Right lobe of liver (tissue), 6 donors: ENCODE data around the gene PDZD2. TPM values are rescaled to one million over a fixed set of nuclear protein-coding genes. Genes with fewer than 3 reads are reported as not detected.

ENCODE experiments used
- ATAC-seq, 4 donors: fragments of 200-7000 bp; cut with Tn5 transposase; one replicate each; pipeline ENCODE4 v1.9.1; 2020; ENCODE audit warnings: mild to moderate bottlenecking in 4 of 4, moderate library complexity in 4 of 4
- DNase-seq, 3 donors: peaks; one replicate each; pipeline ENCODE4 v3.0.0-alpha.2; 2020
- H3K27ac ChIP-seq, 3 donors: fragments of 200-600 bp; one replicate each; pipeline ENCODE4 v1.8.0; 2022
- H3K27me3 ChIP-seq, 2 donors: fragments of 200-600 bp; one replicate each; pipeline ENCODE4 v1.8.0; 2022
- H3K36me3 ChIP-seq, 4 donors: fragments of 200-600 bp; sonication (generic) in 1 of 4; one replicate each; pipeline versions ENCODE4 v1.5.1 to v1.8.0; 2017 to 2022; ENCODE audit warnings: control low read depth in 1 of 4
- H3K4me1 ChIP-seq, 4 donors: fragments of 200-600 bp; sonication (generic) in 1 of 4; one replicate each; pipeline versions ENCODE4 v1.5.1 to v1.8.0; 2017 to 2022; ENCODE audit warnings: control low read depth in 1 of 4
- H3K4me3 ChIP-seq, 3 donors: fragments of 200-600 bp; one replicate each; pipeline ENCODE4 v1.8.0; 2022
- H3K9me3 ChIP-seq, 4 donors: fragments of 200-600 bp; sonication (generic) in 1 of 4; one replicate each; pipeline versions ENCODE4 v1.5.1 to v1.8.0; 2017 to 2022; ENCODE audit warnings: control low read depth in 1 of 4
- CTCF ChIP-seq, 4 donors: fragments of 200-600 bp in 3 of 4; fragments of 450-650 bp in 1 of 4; IDR thresholded peaks; one replicate each; pipeline versions ENCODE4 v1.5.1 to v1.8.0; 2016 to 2022; ENCODE audit warnings: antibody characterized with exemption in 4 of 4, mild to moderate bottlenecking in 2 of 4
- POLR2A ChIP-seq: fragments of 450-650 bp; IDR thresholded peaks from one replicate; pipeline ENCODE4 v1.6.1; 2017; ENCODE audit warnings: antibody characterized with exemption, mild to moderate bottlenecking
- WGBS: methylation state at CpG from one replicate; pipeline ENCODE4 v1.1.6; 2018; ENCODE audit warnings: low coverage, low lambda C conversion rate; ENCODE audit not compliant: insufficient coverage; ENCODE audit errors: missing lambda C conversion rate; 5-methylcytosine and 5-hydroxymethylcytosine counted together
- intact Hi-C, 2 donors: fragments of 100-400 bp; cut with DNase I; formaldehyde crosslinking; loops; one replicate each; pipeline versions ENCODE4 v1.11.2 to v1.14.1; 2022
- total RNA-seq, 6 experiments: library from RNA; depleted of rRNA in 2 of 6; stranded (reverse); fragments of >200 nt in 2 of 6; fragmentation: NEBNext Ultra II Directional in 3 of 6; extraction: Animal tissue kit (Norgen Biotek cat#: 25700) in 3 of 6; gene quantifications; one replicate each; pipeline versions ENCODE4 v1.1.0 to v1.2.4, GENCODE V29; 2016 to 2023
- donor health status: DM: no; HTN: yes; CAD: no.
- donor health status: DM: no; HTN: no; CAD: no.
- donor health status: DM: no; HTN: no; CAD: no.
- donor health status: DM: no; HTN: yes; CAD: no.
- donor health status: DM: no; HTN: yes; CAD: no.

Gene PDZD2
- total RNA-seq, 6 experiments from 2014 or later, result 0.43 to 1.9 (median 0.88) TPM

- WGBS, result 26% methylated on average over 8 of the region's 8 CpGs
- Histone ChIP-seq H3K27me3 (no peaks in the 10 kb centered on the region), H3K27ac (no peak overlapping the region), H3K4me1 (no peaks in the 10 kb centered on the region), H3K36me3 (no peaks in the 10 kb centered on the region), H3K9me3 (no peaks in the 10 kb centered on the region), H3K4me3 (no peak overlapping the region)
- intact Hi-C loops, result loop anchor here (10.0 kb wide), 2 partner anchors 250 to 260 kb away; no protein-coding TSS in a partner anchor
- no peak for TF ChIP-seq CTCF (IDR thresholded peaks at IDR 0.05)
- TF ChIP-seq POLR2A, result no peak
- ATAC-seq (peak in 1 of 4 donors; percentile 21), DNase-seq (no peak)
Observed at GRCh38 chr5:31824869-31825517, 186.1 kb downstream of the PDZD2 start.

- DNase-seq (peak in 1 of 3 donors; percentile 46), ATAC-seq (peak; percentile 80 to 90 (median 86))
- no peak overlapping the region for H3K27ac ChIP-seq
- WGBS, result 12% methylated on average over 8 of the region's 8 CpGs
- no peaks in the 10 kb centered on the region for H3K36me3 ChIP-seq
- no peaks in the 10 kb centered on the region for H3K9me3 ChIP-seq
- H3K4me1 ChIP-seq, result no peaks in the 10 kb centered on the region
- H3K4me3 ChIP-seq, result no peak overlapping the region
- no peaks in the 10 kb centered on the region for H3K27me3 ChIP-seq
- no peak for TF ChIP-seq POLR2A
- peak; percentile 56 to 70 (median 64) for TF ChIP-seq CTCF (IDR thresholded peaks at IDR 0.05)
- intact Hi-C loops, result loop anchor here (10.0 kb wide), 2 partner anchors 249 to 259 kb away; no protein-coding TSS in a partner anchor
Observed at GRCh38 chr5:31825518-31826068, 186.7 kb downstream of the PDZD2 start.

GRCh38 chr5:31827867-31828266, 188.9 kb downstream of the PDZD2 start:
- DNase-seq (no peak), ATAC-seq (no peak)
- TF ChIP-seq POLR2A (no peak), CTCF (IDR thresholded peaks at IDR 0.05) (no peak)
- intact Hi-C loops, result loop anchor here (10.0 kb wide), 2 partner anchors 247 to 257 kb away; no protein-coding TSS in a partner anchor
- Histone ChIP-seq H3K36me3 (no peaks in the 10 kb centered on the region), H3K27me3 (no peaks in the 10 kb centered on the region), H3K9me3 (no peaks in the 10 kb centered on the region), H3K4me1 (no peaks in the 10 kb centered on the region), H3K4me3 (no peak overlapping the region), H3K27ac (no peak overlapping the region)
- WGBS, result 92% methylated on average over 1 of the region's 1 CpG

- H3K4me1 ChIP-seq, result no peaks in the 10 kb centered on the region
- intact Hi-C loops, result no loop called here
- no peak for TF ChIP-seq CTCF (IDR thresholded peaks at IDR 0.05)
- TF ChIP-seq POLR2A, result no peak
- ATAC-seq, result no peak
- no peaks in the 10 kb centered on the region for H3K27me3 ChIP-seq
- 71% methylated on average over 4 of the region's 4 CpGs for WGBS
- H3K27ac ChIP-seq, result no peak overlapping the region
- no peaks in the 10 kb centered on the region for H3K9me3 ChIP-seq
- H3K4me3 ChIP-seq, result no peak overlapping the region
- no peak for DNase-seq
- no peaks in the 10 kb centered on the region for H3K36me3 ChIP-seq
Observed at GRCh38 chr5:31832966-31833365, 194.0 kb downstream of the PDZD2 start.
